ENCODE measurements around the gene KIF25. TPM values are rescaled to one million over a fixed set of nuclear protein-coding genes. Genes with fewer than 3 reads are reported as not detected.

KIF25 gene
- total RNA-seq, 1 experiment from 2014 or later: not detected

DNA sequence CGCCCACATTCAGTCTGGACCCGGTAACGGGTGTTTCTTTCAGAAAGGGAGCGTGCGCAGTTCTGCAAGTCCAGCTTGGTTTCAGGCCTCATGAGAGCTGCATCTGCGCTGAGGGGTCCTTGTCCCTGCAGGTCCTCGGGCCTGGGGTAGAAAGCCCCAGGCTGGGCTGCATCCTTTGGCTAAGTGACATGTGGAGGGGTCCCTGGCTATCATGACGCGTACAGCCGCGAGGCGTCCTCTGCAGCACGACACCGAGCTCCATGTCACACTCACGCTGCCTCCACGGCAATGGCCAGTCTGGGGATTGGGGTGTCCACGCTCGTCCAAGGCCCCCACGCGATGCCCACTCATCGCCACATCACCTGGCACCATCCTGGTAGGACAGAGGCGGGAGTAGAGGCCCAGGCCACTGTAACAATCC is 1.7 kb upstream of the KIF25 start:
- Mint-ChIP-seq H3K27ac (ENCODE audit: low read depth, unreplicated experiment) (no peak overlapping the region), H3K27me3 (ENCODE audit: insufficient read depth, unreplicated experiment) (peaks cover 15% of the 10 kb centered on the region), H3K4me3 (ENCODE audit: unreplicated experiment) (no peak overlapping the region), H3K36me3 (ENCODE audit: insufficient read depth, unreplicated experiment) (no peaks in the 10 kb centered on the region), H3K9me3 (ENCODE audit: unreplicated experiment) (no peaks in the 10 kb centered on the region), H3K4me1 (ENCODE audit: insufficient read depth, unreplicated experiment) (no peaks in the 10 kb centered on the region)
- DNase-seq (ENCODE audit: unreplicated experiment): no peak
- intact Hi-C loops (cut with micrococcal nuclease): no loop called here
- BruUV-seq (replicated peaks): no TSS peak
- POLR2A ChIA-PET: interaction anchor here (1.0 kb wide), 1 partner anchor 32 kb away, joined by 3 read pairs; no protein-coding TSS in a partner anchor
- CTCF ChIA-PET: no interaction called here
- TF ChIP-seq, protein P1, sequence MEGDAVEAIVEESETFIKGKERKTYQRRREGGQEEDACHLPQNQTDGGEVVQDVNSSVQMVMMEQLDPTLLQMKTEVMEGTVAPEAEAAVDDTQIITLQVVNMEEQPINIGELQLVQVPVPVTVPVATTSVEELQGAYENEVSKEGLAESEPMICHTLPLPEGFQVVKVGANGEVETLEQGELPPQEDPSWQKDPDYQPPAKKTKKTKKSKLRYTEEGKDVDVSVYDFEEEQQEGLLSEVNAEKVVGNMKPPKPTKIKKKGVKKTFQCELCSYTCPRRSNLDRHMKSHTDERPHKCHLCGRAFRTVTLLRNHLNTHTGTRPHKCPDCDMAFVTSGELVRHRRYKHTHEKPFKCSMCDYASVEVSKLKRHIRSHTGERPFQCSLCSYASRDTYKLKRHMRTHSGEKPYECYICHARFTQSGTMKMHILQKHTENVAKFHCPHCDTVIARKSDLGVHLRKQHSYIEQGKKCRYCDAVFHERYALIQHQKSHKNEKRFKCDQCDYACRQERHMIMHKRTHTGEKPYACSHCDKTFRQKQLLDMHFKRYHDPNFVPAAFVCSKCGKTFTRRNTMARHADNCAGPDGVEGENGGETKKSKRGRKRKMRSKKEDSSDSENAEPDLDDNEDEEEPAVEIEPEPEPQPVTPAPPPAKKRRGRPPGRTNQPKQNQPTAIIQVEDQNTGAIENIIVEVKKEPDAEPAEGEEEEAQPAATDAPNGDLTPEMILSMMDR (IDR thresholded peaks at IDR 0.05; ENCODE audit: unreplicated experiment): no peak

DNA sequence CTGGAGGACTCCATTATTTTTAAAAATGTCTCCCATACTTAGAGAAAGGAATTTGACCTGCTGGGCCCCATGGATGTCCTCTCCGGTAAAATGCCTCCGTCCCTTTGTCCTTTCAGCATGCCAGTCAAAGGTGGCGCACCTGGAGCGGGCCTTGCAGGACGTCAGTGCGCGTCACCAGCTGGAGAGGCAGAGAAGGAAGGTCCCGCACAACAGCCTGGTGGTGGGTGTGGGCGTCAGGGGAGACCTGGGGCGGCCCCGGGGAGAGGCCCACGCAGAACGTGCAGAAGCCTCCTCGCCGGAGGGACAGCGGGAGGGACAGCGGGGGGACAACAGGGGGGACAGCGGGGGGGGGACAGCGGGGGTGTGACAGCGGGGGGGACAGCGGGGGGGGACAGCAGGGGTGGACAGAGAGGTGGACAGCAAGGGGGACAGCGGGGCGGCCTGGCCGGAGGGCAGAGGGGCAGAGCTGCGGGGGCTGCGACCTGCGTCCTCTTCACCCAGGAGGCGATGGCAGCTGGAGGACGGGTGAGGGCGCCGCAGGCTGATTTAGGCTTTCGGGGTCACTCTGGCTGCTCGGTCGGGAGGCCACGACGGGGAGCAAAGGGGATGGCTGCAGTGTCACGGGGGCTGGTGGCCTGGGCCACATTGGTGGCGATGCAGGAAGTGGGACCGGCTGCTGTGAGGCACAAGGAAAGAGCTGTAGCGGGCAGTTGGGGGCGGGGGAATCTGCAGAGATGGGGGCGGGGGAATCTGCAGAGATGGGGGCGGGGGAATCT is 859 bp upstream of the KIF25 start:
- Mint-ChIP-seq H3K4me1 (ENCODE audit: insufficient read depth, unreplicated experiment) (no peaks in the 10 kb centered on the region), H3K36me3 (ENCODE audit: insufficient read depth, unreplicated experiment) (no peaks in the 10 kb centered on the region), H3K27ac (ENCODE audit: low read depth, unreplicated experiment) (no peak overlapping the region), H3K9me3 (ENCODE audit: unreplicated experiment) (no peaks in the 10 kb centered on the region), H3K27me3 (ENCODE audit: insufficient read depth, unreplicated experiment) (peaks cover 15% of the 10 kb centered on the region), H3K4me3 (ENCODE audit: unreplicated experiment) (no peak overlapping the region)
- BruUV-seq (replicated peaks): no TSS peak
- DNase-seq (ENCODE audit: unreplicated experiment): no peak
- ChIA-PET POLR2A (interaction anchor here (1.0 kb wide), 1 partner anchor 33 kb away, joined by 3 read pairs; no protein-coding TSS in a partner anchor), CTCF (no interaction called here)
- TF ChIP-seq, protein P1 (IDR thresholded peaks at IDR 0.05; ENCODE audit: unreplicated experiment): no peak
- intact Hi-C loops (cut with micrococcal nuclease): no loop called here

DNA sequence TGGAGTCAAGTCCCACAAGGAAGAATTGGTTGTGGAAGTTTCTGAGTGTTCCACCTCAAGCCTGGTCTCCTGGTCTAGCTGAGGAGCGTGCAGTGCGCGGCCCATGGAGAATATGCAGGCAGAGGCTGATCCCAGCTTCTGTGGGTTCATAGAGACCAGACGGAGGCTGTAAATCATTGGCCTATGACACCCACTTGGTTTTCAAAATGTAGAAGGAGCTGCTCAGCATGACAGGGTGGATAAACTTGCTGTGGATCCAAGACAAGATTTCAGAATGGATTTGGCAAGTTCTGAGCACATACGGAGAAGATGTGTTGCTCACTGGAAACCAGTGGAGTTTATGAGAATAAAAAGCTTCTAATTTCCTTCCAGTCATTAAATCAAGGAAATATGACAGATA is 744 bp downstream of the KIF25 start:
- Mint-ChIP-seq H3K36me3 (ENCODE audit: insufficient read depth, unreplicated experiment) (no peaks in the 10 kb centered on the region), H3K4me1 (ENCODE audit: insufficient read depth, unreplicated experiment) (peaks cover 5% of the 10 kb centered on the region), H3K27ac (ENCODE audit: low read depth, unreplicated experiment) (no peak overlapping the region), H3K27me3 (ENCODE audit: insufficient read depth, unreplicated experiment) (peaks cover 23% of the 10 kb centered on the region), H3K4me3 (ENCODE audit: unreplicated experiment) (no peak overlapping the region), H3K9me3 (ENCODE audit: unreplicated experiment) (no peaks in the 10 kb centered on the region)
- CTCF ChIA-PET: no interaction called here
- TF ChIP-seq, protein P1 (IDR thresholded peaks at IDR 0.05; ENCODE audit: unreplicated experiment): no peak
- no TSS peak for BruUV-seq (replicated peaks)
- POLR2A ChIA-PET: interaction anchor here (1.2 kb wide), 1 partner anchor 9 kb away, joined by 3 read pairs; no protein-coding TSS in a partner anchor
- intact Hi-C loops (cut with micrococcal nuclease): no loop called here
- no peak for DNase-seq (ENCODE audit: unreplicated experiment)

DNA sequence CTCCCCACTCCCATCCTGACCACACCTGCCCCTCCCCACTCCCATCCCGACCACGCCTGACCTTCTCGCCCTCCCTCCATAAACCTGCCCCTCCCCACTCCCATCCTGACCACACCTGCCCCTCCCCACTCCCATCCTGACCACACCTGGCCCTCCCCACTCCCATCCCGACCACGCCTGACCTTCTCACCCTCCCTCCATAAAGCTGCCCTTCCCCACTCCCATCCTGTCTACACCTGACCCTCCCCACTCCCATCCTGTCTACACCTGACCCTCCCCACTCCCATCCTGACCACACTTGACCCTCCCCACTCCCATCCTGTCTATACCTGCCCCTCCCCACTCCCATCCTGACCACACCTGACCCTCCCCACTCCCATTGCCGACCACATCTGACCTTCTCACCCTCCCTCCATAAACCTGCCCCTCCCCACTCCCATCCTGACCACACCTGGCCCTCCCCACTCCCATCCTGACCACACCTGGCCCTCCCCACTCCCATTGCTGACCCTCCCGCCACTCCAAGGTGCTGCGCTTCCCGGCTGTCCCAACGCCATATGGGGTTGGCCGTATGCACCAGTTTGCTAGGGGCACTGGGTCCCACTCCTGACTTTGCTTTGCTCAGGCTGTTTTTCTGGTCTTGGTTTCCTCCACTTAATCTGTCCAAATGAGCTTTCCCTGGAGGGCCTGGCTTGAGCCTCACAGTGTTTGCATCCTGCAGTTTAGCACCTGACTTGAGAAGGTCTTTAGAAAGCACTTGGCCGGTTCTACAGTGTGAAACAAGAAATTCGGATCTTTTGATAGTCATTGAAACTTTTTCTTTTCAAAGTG is 2.9 kb downstream of the KIF25 start:
- intact Hi-C loops (cut with micrococcal nuclease): no loop called here
- TF ChIP-seq, protein P1 (IDR thresholded peaks at IDR 0.05; ENCODE audit: unreplicated experiment): no peak
- peaks cover 11% of the 10 kb centered on the region for H3K4me1 Mint-ChIP-seq (ENCODE audit: insufficient read depth, unreplicated experiment)
- no peak for DNase-seq (ENCODE audit: unreplicated experiment)
- H3K9me3 Mint-ChIP-seq (ENCODE audit: unreplicated experiment): no peaks in the 10 kb centered on the region
- POLR2A ChIA-PET: no interaction called here
- H3K36me3 Mint-ChIP-seq (ENCODE audit: insufficient read depth, unreplicated experiment): no peaks in the 10 kb centered on the region
- CTCF ChIA-PET: no interaction called here
- H3K27ac Mint-ChIP-seq (ENCODE audit: low read depth, unreplicated experiment): no peak overlapping the region
- H3K4me3 Mint-ChIP-seq (ENCODE audit: unreplicated experiment): no peak overlapping the region
- H3K27me3 Mint-ChIP-seq (ENCODE audit: insufficient read depth, unreplicated experiment): peaks cover 45% of the 10 kb centered on the region
- no TSS peak for BruUV-seq (replicated peaks)
